Activated T-cell treated with anti-CD3 and anti-CD28 coated beads, Interleukin-2, amount 50 U/mL, for 24 hours (primary cell): ENCODE measurements around the gene COL9A1.
A peak's percentile ranks its signal among the peaks of the same experiment; 100 is the strongest.

Source experiments
- DNase-seq: peaks from one replicate; pipeline ENCODE4 v3.0.0-alpha.2; 2020
- H3K27ac Mint-ChIP-seq: 2 replicates; pipeline ENCODE4 v1.8.0; 2020; ENCODE audit warnings: mild to moderate bottlenecking, mixed read lengths
- H3K27me3 Mint-ChIP-seq: 2 replicates; pipeline ENCODE4 v1.8.0; 2020; ENCODE audit warnings: mixed read lengths
- H3K36me3 Mint-ChIP-seq: 2 replicates; pipeline ENCODE4 v1.8.0; 2020; ENCODE audit warnings: low read depth, mixed read lengths
- H3K4me1 Mint-ChIP-seq: 2 replicates; pipeline ENCODE4 v1.8.0; 2020; ENCODE audit warnings: low read depth, mixed read lengths
- H3K4me3 Mint-ChIP-seq: 2 replicates; pipeline ENCODE4 v1.8.0; 2020; ENCODE audit warnings: mild to moderate bottlenecking, moderate library complexity, mixed read lengths
- H3K9me3 Mint-ChIP-seq: 2 replicates; pipeline ENCODE4 v1.8.0; 2020; ENCODE audit warnings: mixed read lengths

COL9A1 gene

GRCh38 chr6:70184723-70185122 lies 118.2 kb downstream of the COL9A1 start:
- Mint-ChIP-seq H3K9me3 (no peaks in the 10 kb centered on the region), H3K36me3 (no peaks in the 10 kb centered on the region), H3K27ac (no peak overlapping the region), H3K4me3 (no peak overlapping the region), H3K27me3 (no peaks in the 10 kb centered on the region), H3K4me1 (no peaks in the 10 kb centered on the region)
- no peak for DNase-seq

GRCh38 chr6:70183538-70183937 lies 119.3 kb downstream of the COL9A1 start:
- H3K4me3 Mint-ChIP-seq: no peak overlapping the region
- no peak overlapping the region for H3K27ac Mint-ChIP-seq
- DNase-seq: no peak
- no peaks in the 10 kb centered on the region for H3K4me1 Mint-ChIP-seq
- H3K9me3 Mint-ChIP-seq: no peaks in the 10 kb centered on the region
- H3K27me3 Mint-ChIP-seq: peaks cover 2% of the 10 kb centered on the region
- H3K36me3 Mint-ChIP-seq: no peaks in the 10 kb centered on the region

GRCh38 chr6:70180901-70181599 lies 121.8 kb downstream of the COL9A1 start:
- no peaks in the 10 kb centered on the region for H3K36me3 Mint-ChIP-seq
- H3K4me3 Mint-ChIP-seq: no peak overlapping the region

GRCh38 chr6:70180183-70180900 lies 122.5 kb downstream of the COL9A1 start:
- DNase-seq: no peak
- Mint-ChIP-seq H3K4me1 (no peaks in the 10 kb centered on the region), H3K4me3 (no peak overlapping the region), H3K9me3 (no peaks in the 10 kb centered on the region), H3K27ac (no peak overlapping the region), H3K36me3 (no peaks in the 10 kb centered on the region), H3K27me3 (peaks cover 2% of the 10 kb centered on the region)

More at GRCh38 chr6:70180901-70181599, 121.8 kb downstream of the COL9A1 start:
- Mint-ChIP-seq H3K4me1 (no peaks in the 10 kb centered on the region), H3K9me3 (no peaks in the 10 kb centered on the region), H3K27me3 (peaks cover 2% of the 10 kb centered on the region), H3K27ac (peak overlapping the region; percentile 60)
- no peak for DNase-seq

GRCh38 chr6:70176842-70177550 lies 125.9 kb downstream of the COL9A1 start:
- Mint-ChIP-seq H3K4me1 (no peaks in the 10 kb centered on the region), H3K36me3 (no peaks in the 10 kb centered on the region), H3K4me3 (no peak overlapping the region), H3K9me3 (no peaks in the 10 kb centered on the region), H3K27ac (no peak overlapping the region), H3K27me3 (peaks cover 5% of the 10 kb centered on the region)
- no peak for DNase-seq

GRCh38 chr6:70175770-70176169 lies 127.1 kb downstream of the COL9A1 start:
- no peaks in the 10 kb centered on the region for H3K4me1 Mint-ChIP-seq
- no peak for DNase-seq
- H3K4me3 Mint-ChIP-seq: no peak overlapping the region
- no peaks in the 10 kb centered on the region for H3K9me3 Mint-ChIP-seq
- peaks cover 5% of the 10 kb centered on the region for H3K27me3 Mint-ChIP-seq
- H3K27ac Mint-ChIP-seq: no peak overlapping the region
- H3K36me3 Mint-ChIP-seq: no peaks in the 10 kb centered on the region

GRCh38 chr6:70172252-70172651 lies 130.6 kb downstream of the COL9A1 start:
- Mint-ChIP-seq H3K36me3 (no peaks in the 10 kb centered on the region), H3K27me3 (peaks cover 10% of the 10 kb centered on the region), H3K4me3 (no peak overlapping the region), H3K9me3 (no peaks in the 10 kb centered on the region), H3K27ac (no peak overlapping the region), H3K4me1 (no peaks in the 10 kb centered on the region)
- no peak for DNase-seq

- Mint-ChIP-seq H3K36me3 (no peaks in the 10 kb centered on the region), H3K27ac (no peak overlapping the region), H3K4me3 (no peak overlapping the region), H3K27me3 (peaks cover 19% of the 10 kb centered on the region), H3K4me1 (peaks cover 3% of the 10 kb centered on the region), H3K9me3 (no peaks in the 10 kb centered on the region)
- no peak for DNase-seq
Measured at GRCh38 chr6:70171236-70171635, 131.6 kb downstream of the COL9A1 start.

GRCh38 chr6:70168681-70169377 lies 134.1 kb downstream of the COL9A1 start:
- Mint-ChIP-seq H3K27ac (no peak overlapping the region), H3K9me3 (no peaks in the 10 kb centered on the region), H3K4me3 (no peak overlapping the region), H3K4me1 (peaks cover 3% of the 10 kb centered on the region), H3K36me3 (no peaks in the 10 kb centered on the region), H3K27me3 (peaks cover 37% of the 10 kb centered on the region)
- DNase-seq: no peak
